ENCODE measurements around the gene JCAD.
"Not testable (repeated sequence)": the region's sequence is repeated elsewhere in the genome, so short reads cannot be mapped to it uniquely, and the experiment has no call there.

Gene JCAD

DNA sequence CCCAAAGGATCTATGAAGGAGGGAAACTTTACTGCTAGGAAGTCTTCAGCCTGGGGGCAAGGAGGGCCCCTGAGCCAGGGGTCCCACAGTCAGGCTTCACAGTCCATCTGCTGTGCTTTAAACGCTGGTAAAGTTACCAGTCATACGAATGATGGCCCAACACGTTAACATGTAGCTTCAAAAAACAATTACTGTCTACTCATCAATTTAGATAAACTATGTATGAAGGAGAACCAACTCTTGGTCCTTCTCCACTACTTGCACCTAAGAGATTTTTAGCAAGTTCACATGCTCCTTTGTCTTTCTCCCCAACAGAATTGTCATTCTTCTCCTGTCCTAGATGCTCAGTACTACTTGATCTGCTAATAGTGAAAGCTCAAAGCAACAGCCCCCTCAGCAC, 16.6 kb downstream of the JCAD start:
- no peak for DNase-seq

DNA sequence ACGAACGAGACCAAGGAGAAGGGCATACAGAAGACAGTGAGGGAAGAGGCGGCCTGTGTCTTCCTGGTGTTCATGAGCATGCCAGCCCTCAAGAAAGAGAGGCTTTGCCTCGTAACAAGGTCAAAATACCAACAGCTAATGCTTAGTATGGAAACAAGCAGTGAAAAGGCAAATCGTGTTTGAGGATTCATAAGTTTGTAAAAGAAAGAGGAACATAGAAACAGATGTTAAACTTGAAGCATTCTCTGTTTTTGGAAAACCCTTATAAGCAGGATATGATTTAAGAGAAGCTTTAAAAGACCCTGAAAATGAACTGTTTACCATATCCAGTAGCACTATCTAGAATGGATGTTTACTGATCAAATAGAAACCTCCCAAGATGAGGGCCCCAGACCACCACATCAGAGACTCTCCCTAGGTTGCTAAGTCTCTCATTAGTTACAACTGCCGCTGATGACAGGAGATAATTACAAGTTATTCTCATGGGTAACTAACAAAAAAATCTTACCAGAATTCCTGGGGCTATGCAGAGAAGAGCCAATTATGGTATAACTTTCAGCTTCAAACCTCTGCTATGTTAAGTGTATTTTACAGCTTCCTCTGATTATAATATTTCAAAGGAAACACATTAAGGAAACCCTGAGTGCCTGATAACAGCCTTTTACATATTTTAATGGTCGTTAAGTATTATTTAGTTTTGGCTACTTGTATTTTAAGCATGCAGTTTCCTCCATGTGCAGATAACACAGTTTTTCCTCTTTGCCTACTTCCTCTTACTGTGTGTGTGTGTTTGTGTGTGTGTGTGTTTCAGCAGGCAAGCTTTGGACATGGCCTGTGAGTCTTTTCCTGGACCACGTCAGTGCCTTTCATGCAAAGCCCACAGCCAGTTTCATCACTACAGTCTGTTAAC, 17.9 kb downstream of the JCAD start:
- DNase-seq = no peak

DNA sequence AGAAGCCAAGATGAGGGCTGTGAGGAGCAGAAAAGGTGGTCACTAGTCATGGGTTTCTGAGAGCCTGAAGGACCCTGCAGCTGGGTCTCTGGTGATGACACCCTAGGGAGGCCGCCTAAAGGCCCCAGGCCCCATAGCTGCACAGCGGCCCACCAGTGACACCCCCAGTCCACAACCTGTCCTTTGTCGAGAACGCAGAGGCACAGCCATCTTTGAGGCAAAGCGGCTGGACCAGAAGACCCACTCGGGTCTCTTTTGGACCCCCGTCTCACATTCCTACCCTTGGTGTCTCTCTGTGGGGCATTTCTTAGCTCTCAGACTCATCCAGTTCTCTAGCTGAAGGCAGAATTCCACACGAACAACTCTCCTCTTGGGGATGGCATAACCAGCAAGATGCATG, 18.8 kb downstream of the JCAD start:
- no peak for DNase-seq

DNA sequence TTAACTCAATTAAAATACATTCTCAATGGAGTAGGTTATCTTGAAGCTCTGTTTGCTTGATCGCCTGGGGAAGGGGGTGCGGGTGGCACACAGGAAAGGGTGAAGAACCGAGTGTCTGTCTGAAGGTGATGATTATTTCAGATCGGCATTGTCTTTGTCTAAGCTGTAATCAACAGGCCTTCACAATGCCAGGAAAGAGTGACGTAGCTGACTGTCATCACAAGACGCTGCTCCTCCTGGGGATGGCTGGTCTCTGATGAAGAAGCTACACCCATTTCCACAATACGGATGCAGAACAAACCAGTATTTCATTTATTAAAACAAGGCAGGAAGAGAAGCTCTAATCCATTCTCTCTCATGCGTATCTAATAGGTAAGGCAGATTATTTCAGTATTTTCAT, 19.4 kb downstream of the JCAD start:
- DNase-seq = no peak

DNA sequence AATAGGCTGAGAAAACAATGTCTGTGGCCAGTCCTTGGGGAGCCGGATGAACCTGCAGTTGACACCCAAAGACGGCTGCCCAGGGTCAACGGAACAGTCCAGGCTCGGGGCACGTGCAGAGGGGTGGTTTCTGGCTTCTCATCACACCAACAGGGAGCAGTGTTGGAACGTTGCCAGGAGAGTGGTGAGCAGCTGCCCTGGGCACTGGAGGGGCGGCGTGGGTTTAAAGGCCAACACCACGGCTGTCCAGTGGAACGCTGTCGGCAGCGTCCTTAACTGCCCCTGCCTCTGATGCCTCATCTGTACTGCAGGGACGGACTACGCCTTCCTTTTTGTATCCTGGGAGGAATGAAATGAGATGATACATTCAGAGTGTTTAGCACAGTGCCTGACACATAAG, 19.8 kb downstream of the JCAD start:
- DNase-seq = no peak

DNA sequence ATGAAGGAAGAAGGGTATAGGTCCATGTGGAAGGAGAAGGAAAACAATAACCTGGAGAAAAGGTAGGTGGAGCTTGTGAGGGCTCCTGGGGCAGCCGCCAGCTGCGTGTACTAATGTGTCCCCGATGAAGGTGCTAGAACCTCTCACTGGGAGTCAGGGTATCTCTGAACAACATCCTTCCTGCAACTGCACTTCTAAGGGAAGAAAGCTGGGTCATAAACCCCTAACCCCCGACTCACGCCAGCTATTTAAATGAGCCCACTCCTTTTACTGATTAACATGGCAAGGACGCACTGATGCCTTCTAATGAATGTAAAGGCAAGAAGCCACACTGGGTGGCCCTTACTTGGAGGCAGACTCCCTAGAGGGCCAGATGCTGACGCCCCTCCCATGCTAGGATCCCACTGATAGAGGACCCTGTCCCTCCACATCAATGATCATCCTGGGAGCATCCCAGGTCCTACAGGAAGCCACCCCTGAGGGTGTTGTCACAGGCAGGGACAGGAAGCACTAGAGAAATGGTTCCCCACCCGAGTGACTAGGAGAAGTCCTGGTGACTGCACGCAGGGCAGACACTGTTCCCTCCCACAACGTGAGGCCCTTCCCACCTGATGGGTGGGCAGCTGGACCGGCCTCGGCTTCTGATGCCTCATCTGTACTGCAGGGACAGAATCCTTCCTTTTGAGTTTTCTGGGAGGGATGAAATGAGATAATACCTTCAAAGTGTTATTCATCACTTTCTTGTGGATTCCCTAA, 20.4 kb downstream of the JCAD start:
- no peak for DNase-seq

DNA sequence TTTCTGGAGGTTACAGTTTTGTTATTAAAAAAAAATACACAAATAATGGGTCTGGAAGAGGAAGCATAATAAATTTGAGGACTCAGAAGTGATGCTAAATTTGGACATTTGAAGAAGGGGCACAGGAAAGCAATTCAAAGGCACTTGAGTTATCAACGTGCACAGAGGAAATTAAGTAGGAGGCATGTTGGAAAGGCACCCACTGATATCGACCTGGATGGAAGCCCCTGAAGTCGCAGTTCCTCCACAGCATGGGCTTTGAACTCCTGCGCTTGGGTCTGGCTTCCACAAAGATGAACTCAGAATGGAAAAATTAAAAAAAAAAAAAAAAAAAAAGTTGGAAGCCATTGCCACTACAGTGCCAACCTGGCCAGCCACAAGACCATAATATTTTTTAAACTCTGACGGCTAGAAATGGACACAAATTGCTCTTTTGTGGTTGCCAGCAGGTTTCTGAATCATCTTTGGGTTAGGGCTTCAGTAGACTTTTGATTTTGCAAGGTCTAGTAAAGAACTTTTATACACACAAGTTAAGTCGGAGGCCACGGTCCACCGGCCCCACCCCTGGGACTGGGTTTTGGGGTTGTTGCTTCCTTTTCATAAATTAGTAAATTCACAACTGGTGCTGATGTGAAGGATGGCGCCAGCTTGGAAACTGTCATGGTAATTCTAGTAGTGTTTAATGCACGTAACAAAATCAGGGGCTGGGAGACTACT, 21.6 kb downstream of the JCAD start:
- no peak for DNase-seq

DNA sequence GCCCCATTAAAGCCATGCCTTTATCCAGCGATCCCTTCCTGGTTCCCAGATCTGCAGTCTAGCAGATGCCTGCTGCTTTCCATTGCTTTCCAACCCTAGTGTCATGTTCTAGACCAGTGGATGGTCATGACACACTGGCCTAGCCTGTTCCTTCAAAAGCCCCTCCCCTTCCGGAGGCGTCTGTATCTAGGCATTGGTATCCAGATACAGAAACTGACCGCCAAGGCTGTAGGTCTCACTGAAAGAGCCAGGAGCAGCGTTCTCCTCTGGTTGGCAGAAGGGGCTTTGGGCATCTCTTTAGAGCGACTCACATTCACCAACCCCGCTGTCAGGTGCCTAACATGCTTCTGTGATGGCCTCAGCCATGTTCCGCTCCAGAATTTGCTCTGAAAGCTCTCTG, 22.6 kb downstream of the JCAD start:
- no peak for DNase-seq

DNA sequence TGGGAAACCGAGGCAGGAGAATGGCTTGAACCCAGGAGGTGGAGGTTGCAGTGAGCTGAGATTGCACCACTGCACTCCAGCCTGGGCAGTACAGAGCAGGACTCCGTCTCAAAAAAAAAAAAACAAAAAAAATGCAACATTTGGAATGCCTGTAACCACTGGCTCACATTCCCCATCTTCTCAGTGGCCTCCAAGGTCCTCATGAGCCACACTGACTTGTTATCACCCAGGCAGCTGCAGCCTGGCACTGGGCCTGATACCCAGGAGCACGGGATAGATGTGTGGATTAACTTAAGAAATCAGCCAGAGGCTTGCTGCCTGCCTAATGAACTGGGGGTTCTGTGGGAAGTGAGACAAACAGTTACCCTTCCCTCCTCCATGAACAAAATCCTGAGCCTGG, 23.0 kb downstream of the JCAD start:
- DNase-seq = no peak

DNA sequence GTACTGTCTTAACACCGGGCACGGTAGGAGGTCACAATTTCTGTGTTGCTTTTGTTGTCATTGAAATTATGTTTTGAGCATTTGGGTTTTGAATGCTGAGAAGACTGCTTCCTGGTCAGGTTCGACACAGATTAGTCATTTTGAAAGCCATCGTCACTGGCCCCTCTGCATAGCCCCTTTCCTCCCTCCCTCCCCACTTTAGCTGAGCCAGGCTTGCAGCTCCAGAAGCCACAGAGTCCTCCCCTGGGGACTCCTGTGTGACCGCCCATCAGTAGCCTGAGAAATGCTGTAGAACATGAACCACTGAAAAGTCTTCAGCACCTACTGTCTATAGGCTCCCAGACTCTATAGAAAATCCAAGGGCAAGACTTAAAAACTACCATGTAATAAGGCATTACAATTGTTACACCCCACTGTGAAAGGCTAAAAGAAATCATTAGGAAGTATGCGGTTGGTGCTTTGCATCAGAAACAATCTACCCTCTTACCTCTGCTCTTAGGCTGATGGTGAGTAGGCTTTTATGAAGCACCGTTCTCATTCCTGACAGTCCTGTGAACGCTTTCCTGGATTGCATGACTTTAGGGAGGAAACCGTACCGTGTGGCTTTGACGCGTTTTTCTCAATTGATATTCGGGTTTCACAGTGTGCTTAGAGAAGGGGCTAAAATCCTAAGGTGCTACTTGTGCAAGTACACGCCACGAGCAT, 24.8 kb downstream of the JCAD start:
- no peak for DNase-seq

DNA sequence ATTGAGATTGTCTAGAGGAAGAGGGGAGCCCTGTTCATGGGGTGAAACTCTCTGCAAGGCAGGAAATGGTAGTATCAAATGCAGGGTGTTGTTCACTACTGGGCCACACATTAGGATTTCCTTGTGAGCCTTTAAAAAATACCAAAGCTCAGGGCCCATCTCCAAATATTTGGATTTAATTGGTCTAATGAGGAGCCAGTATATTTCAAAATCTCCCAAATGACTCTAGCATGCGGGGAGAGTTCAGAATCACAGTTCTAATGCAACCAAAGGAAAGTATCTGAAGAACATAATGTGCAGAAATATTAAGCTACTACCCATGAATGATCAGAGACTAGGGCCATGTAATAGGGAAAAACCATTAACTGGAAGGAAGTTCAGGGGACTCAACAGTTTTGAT, 27.3 kb downstream of the JCAD start:
- no peak for DNase-seq

DNA sequence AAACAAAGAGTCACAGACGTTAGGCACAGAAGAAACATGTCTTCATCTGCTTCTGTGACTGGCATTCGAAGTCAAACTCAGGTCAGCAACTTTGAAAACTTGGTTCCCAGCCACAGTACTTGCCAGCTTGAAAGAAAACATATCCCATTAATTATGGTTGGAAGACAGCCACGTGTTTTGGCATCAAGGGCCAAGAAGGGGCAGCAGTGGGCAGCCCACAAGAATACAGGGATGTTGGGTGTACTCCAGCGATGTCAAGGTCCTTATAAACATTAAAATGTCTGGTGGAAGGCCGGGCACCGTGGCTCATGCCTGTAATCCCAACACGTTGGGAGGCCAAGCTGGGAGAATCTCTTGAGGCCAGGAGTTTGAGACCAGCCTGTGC, 29.5 kb downstream of the JCAD start:
- DNase-seq = no peak

DNA sequence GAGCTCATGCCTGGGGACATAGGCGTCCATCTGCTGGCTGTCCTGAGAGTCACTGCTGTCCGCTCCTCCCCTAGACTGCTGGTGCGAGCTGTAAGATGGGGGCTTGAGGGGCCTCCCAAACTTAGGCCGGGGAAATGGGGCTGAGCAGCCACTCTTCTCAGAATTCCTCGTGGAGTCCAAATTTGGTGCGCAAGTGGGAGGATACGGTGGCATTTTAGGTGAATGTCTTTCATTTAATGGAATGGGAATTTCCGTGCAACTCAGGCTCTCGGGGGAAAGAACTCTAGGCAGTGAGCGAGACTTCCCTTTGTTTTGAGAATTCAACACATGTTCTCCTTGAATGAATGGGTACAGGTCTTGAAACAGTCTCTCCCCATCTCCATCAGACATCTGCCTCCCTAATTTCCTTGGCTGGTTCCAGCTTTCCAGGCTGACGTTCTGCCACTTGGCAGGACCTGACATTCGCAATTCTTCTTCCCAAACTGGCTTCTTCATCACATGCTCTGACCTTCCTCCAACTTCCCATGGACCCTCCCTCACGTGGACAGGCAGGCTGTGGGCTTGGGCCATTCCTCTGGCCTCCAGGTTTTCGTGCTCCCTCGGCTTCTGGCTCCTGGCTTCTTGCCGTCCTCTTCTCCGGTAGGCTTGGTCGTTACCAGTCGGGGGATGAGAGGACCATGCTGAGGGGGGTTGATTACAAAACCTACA, 30.1 kb downstream of the JCAD start:
- no peak for DNase-seq

DNA sequence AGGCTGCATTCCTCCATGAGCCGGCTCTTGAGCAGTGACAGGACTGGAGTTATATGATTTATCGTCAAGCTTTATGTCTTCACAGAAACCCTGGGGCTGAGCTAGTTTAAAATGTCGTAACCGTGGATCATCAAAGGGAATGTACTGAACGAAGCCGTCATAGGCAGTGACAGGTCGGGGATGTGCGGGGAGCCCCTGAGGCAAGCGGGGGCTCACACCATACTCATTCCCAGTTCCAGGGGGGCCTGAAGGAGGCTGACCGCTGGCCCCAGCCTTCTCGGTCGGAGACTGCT, 30.7 kb downstream of the JCAD start:
- no peak for DNase-seq

DNA sequence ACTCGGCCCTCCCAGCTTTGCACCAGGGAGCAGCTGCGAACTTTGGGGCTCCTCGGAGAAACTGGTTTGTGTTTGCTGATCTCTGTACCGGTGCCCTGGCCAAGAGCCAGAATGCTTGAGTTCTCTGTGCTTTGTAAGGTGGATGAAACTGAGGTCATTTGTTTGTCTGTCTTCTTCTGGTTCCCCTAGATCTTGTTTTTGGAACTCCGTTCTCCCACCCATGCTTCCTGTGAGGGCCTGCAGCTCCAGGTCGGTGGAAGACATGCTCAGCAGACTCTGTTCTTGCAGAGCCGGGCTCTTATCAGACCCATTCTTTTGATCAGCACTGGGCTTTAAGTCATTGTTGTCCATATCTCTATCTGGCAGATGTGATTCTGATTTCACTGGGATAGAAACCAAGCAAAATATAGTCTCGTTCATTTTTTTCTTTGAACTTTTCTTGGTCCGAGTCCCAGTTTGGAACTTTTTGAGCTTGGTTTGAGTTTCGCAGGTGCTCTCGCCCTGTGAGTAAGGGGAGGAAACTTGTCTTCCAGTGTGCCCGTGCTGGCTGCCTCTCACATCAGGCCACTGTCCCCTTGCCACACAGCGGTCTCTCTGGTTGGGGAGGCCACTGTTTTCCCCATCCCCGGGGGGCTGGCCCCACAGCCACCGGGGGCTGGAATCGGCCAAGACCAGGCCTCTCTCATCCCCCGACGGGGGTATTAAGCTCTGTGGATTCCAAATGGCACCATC, 31.2 kb downstream of the JCAD start:
- peak; percentile 9 for DNase-seq

DNA sequence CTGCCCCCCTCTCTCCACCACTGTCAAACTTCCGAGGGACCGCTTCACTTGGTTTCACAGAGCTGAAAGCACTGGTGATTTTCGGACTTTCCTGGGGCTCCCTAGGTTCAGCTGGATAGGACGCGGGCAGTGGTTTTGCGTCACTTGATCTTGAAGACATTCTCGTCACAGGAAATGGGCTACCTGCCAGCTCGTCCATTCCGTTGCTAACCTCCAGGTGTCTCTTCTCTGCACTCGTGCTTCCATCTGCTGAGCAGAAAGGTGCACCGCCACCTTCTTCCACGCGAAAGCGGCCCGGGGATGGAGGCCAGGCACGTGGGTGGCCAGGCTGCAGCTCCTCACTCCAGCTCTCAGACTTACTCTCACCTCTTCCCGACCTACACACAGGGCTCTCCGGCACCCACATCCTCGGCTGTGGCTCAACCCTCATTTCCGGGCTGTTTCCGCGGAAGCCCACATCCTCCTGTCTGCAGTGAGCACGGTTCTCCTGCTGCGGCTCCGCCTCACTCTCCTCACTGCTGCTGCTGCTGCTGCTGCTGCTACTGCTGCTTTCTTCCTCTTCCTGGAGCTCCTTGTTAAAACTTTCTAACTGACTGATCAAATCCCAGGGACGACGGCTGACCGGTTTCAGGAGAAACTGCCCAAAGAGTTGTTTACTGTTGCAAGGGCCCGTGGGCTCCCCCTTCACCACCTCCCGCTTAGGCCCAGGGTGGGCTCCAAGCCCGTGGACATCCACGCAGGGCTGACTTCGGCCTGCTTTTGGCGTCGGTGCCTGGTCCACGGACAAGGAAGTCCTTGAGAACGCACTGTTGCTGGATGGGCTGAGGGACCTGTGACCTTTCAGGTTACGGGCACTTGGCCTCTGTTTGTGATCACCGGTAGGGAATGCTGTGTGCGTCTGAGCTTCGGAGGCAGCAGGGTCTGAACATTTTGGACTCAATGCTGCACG, 32.1 kb downstream of the JCAD start:
- peak; percentile 87 for DNase-seq

DNA sequence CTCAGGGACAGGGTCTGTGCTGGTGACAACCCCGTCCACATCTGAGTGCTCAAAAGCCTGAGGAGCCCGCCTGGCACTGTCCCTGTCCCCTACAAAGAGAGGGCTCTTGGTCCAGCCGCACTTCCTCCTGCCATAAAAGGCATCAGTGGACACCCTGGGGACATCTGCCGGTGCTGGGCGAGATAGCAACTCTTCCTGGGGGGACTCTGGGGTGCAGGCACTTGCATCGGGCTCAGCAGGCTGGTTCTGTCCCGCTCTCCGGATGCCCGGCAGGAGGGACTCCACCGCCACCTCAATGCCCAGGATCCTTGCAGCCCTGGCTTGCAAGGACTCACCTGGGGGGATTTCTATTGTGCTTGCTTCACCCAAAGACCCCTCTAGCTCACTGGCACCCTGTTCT, 32.8 kb downstream of the JCAD start:
- no peak for DNase-seq

DNA sequence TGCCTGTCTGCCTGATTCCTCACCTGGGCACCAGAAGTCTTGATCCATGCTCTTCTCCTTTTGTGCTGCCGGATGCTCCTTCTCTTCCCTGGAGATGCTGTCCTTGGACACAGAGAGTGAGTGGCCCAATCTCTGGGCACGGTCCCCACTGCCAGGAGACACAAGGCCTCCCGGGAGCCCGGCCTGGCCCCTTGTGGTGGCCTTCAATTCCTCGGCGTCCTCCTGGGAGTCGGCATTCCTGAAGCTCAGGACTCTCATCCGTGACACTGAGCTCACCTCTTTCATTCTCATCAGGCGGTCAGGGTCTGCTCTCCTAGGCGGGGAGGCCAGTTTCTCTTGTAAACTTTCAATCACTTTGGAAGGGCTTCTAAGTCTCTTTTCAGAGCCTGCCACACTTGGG, 33.3 kb downstream of the JCAD start:
- DNase-seq = no peak

DNA sequence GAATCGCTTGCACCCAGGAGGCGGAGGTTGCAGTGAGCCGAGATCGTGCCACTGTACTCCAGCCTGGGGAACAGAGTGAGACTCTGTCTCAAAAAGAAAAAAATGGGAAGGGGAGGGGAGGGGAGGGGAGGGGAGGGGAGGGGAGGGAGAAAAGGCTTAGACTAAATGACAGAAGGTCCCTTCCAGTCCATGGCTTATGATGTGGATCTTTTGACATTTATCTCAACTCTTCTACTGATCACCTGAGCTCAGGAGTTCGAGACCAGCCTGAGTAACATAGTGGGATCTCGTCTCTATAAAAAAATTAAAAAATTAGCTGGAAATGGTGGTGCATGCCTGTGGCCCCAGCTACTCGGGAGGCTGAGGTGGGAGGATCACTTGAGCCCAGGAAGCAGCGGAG, 34.0 kb downstream of the JCAD start:
- DNase-seq = not testable (repeated sequence)

DNA sequence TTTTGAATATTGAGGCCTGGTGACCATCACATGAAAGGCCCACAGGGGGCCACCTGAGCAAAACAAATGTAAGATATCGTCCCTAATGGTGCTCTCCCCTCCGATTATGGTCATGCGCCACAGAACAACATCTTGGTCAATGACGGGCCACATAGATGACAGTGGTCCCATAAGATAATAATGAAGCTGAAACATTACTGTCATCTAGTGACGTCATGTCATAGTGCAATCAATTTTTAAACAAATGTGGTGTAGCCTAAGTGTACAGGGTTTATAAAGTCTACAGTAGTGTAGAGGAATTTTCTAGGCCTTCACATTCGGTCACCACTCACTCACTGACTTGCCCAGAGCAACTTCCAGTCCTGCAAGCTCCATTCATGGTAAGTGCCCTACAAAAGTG, 36.8 kb downstream of the JCAD start:
- no peak for DNase-seq

DNA sequence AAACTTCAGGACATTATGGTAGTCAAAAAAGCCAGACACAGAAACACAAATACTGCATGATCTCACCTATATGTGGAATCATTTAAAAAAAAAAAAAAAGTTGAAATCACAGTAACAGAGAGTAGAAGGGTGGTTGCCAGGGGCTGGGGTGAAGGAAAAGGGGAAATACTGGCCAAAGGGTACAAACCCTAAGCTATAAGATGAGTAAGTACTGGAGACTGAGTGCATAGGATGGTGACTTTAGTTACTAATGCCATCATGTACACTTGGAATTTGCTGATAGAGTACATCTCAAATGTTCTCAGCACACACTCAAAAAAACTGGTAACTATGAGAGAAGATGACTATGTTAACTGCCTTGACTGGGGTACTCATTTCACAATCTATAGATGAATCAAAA, 39.9 kb downstream of the JCAD start:
- DNase-seq = no peak
